ENCODE measurements around the gene BEST4. TPM values are rescaled to one million over a fixed set of nuclear protein-coding genes. Genes with fewer than 3 reads are reported as not detected.
"Not testable (repeated sequence)": the region's sequence is repeated elsewhere in the genome, so short reads cannot be mapped to it uniquely, and the experiment has no call there.

The BEST4 gene
- total and polyA plus RNA-seq, 5 donors: 0.14 to 0.28 (median 0.18) TPM

DNA sequence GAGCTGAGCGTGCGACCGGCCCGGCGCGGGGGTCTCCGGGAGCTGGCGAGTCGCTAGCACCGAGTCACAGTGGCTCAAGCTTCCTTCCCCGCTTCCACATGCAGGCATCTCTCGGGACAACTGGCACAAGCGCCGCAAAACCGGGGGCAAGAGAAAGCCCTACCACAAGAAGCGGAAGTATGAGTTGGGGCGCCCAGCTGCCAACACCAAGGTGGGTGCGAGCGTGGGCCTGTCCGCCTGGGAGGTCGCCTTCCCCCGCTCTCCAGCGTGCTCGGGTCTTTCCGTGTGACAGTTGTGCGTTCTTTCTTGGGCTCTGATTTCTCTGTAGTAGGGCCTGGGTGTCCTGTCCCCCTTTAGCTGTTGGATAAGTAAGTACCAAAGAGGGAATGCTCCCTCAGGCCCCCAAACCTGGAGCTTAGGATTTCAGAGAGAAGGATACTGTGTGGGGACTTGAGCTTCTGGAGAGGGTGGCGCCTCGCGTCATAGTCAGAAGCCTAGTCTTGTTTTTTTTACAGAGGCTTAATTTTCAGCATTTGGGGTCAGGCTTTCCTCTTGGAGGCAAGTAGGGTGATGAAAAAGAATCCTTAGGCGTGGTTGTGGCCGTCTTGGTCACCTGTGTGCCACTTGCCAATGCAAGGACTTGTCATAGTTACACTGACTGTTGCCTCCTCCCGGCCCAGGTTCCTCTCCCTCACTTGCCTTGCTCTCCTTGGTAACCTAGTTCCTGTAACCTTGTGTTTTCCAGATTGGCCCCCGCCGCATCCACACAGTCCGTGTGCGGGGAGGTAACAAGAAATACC lies 11.8 kb downstream of the BEST4 start:
- WGBS: 7% methylated on average over 36 of the region's 36 CpGs
- intact Hi-C loops (cut with DNase I): no loop called here

DNA sequence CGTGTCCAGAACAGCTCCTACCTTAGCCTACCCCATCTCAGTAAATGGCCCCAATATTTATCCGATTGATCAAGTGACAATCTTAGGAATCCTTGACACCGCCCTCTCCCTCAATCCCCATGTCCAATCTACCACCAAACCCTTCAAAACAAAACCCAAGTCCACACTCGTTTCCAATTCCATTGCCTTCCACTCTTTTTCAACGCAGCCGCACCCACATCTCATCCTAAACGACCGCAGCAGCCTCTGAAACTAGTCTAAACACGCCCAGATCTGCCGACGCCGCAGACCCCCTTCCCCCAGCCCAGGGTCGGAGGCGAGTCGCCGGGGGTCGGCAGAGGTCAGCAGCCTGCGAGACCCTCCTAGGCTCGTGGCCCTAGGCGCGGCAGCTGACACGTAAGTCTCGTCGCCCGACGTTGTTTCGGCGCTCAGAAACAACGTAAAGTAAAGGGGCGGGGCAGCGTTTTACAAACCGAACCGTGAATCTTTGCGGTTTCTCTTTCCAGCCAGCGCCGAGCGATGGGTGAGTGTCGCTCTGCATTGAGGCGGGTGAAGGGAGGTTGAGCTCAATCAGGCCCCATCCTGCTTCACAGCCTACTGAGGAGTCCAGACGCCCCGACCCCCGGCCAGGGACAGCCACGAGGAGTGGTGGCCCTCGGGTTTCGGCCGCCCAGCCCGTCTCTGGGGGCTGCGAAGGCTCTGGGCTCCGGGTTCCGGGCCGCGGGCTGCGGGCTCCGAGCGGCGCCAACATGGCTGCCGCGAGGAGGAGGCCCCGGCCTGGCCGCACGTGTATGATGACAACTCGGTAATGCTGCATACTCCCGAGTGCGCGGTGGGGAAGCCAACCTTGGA lies 12.7 kb downstream of the BEST4 start, which contains the start of gene RPS8:
TSS of gene RPS8 (plus strand) at position 463 of the 852 bp plus-strand sequence. CDS start at position 520, 57 bp downstream.
- Histone ChIP-seq H3K27ac (ENCODE audit: low read length) (peak within 1 kb of the TSS; percentile 95), H3K4me1 (ENCODE audit: control insufficient read depth, insufficient read depth, low read length) (no peaks in the 10 kb centered on the region), H3K4me3 (ENCODE audit: low read length) (peak within 1 kb of the TSS; percentile 88), H3K9me3 (ENCODE audit: control insufficient read depth, low read length) (no peaks in the 10 kb centered on the region), H3K27me3 (ENCODE audit: control insufficient read depth, insufficient read depth) (no peaks in the 10 kb centered on the region)
- ATAC-seq (peak; percentile 91 to 94), DNase-seq (peak; percentile 92 to 96 (median 93))
- WGBS: under 1% methylated on average over 65 of the region's 65 CpGs
- intact Hi-C loops (cut with DNase I): no loop called here

More for the DNA sequence above, 11.8 kb downstream of the BEST4 start:
- Histone ChIP-seq H3K27ac (ENCODE audit: low read length) (peak overlapping the region; percentile 61), H3K9me3 (ENCODE audit: control insufficient read depth, low read length) (no peaks in the 10 kb centered on the region), H3K4me3 (ENCODE audit: low read length) (peak overlapping the region; percentile 88), H3K4me1 (ENCODE audit: control insufficient read depth, insufficient read depth, low read length) (no peaks in the 10 kb centered on the region), H3K27me3 (ENCODE audit: control insufficient read depth, insufficient read depth) (no peaks in the 10 kb centered on the region)
- ATAC-seq (peak; percentile 6 to 8), DNase-seq (peak; percentile 41 to 77 (median 75))

DNA sequence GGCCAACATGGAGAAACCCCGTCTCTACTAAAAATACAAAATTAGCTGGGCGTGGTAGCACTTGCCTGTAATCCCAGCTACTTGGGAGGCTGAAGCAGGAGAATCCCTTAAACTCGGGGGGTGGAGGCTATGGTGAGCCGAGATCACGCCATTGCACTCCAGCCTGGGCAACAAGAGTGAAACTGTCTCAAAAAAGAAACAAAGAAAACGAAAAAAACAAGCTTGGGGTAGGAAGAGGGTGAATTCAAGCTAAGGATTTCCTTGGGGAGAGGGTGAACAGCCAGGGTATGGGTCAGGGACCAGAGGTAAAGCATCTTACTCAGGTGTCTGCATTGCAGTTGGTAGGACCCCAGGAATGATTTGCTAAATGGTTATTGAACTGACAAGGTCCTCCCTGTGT lies 21.5 kb downstream of the BEST4 start:
- intact Hi-C loops (cut with DNase I); ATAC-seq; H3K27ac ChIP-seq (ENCODE audit: low read length); H3K4me3 ChIP-seq (ENCODE audit: low read length); H3K4me1 ChIP-seq (ENCODE audit: control insufficient read depth, insufficient read depth, low read length); H3K27me3 ChIP-seq (ENCODE audit: control insufficient read depth, insufficient read depth); H3K9me3 ChIP-seq (ENCODE audit: control insufficient read depth, low read length); DNase-seq: not testable (repeated sequence)
- 95% methylated on average over 6 of the region's 6 CpGs for WGBS

- no peak overlapping the region for H3K4me3 ChIP-seq (ENCODE audit: low read length)
- ATAC-seq: no peak
These were observed 27.1 kb downstream of the BEST4 start for GRCh38 chr1:44760876-44761275.

DNA sequence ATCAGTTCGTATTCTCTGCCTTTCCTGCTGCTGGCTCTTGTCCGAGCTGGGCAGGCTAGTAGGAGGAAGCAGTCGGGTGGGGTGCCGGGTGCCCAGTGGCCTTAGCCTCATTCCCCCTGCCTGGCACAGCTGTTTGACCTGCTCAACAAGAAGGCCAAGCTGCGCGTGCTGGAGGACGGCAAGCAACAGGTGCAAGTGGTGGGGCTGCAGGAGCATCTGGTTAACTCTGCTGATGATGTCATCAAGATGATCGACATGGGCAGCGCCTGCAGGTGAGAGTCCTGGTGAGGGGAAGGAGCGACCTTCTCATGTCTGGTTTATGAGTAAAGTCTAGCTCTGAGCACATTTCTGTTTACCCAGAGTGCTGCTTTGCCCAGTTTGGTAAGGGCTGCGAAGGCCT lies 28.9 kb downstream of the BEST4 start:
- no peak for ATAC-seq
- Histone ChIP-seq H3K27me3 (ENCODE audit: control insufficient read depth, insufficient read depth) (no peaks in the 10 kb centered on the region), H3K4me1 (ENCODE audit: control insufficient read depth, insufficient read depth, low read length) (no peaks in the 10 kb centered on the region), H3K4me3 (ENCODE audit: low read length) (no peak overlapping the region), H3K9me3 (ENCODE audit: control insufficient read depth, low read length) (no peaks in the 10 kb centered on the region), H3K27ac (ENCODE audit: low read length) (no peak overlapping the region)
- intact Hi-C loops (cut with DNase I): no loop called here
- WGBS: 89% methylated on average over 11 of the region's 11 CpGs
- DNase-seq: peak in 1 of 3 donors; percentile 44

More at GRCh38 chr1:44760876-44761275, 27.1 kb downstream of the BEST4 start:
- WGBS: 85% methylated on average over 3 of the region's 3 CpGs
- Histone ChIP-seq H3K27me3 (ENCODE audit: control insufficient read depth, insufficient read depth) (no peaks in the 10 kb centered on the region), H3K9me3 (ENCODE audit: control insufficient read depth, low read length) (no peaks in the 10 kb centered on the region), H3K27ac (ENCODE audit: low read length) (no peak overlapping the region), H3K4me1 (ENCODE audit: control insufficient read depth, insufficient read depth, low read length) (no peaks in the 10 kb centered on the region)
- intact Hi-C loops (cut with DNase I): no loop called here
- DNase-seq: no peak

- ATAC-seq: no peak
These were observed 30.6 kb downstream of the BEST4 start for GRCh38 chr1:44757420-44757819.

GRCh38 chr1:44747878-44748277 lies 40.1 kb downstream of the BEST4 start:
- no peak for DNase-seq
- Histone ChIP-seq H3K9me3 (ENCODE audit: control insufficient read depth, low read length) (no peaks in the 10 kb centered on the region), H3K27ac (ENCODE audit: low read length) (no peak overlapping the region), H3K27me3 (ENCODE audit: control insufficient read depth, insufficient read depth) (no peaks in the 10 kb centered on the region), H3K4me3 (ENCODE audit: low read length) (no peak overlapping the region), H3K4me1 (ENCODE audit: control insufficient read depth, insufficient read depth, low read length) (no peaks in the 10 kb centered on the region)
- WGBS: 91% methylated on average over 3 of the region's 3 CpGs
- ATAC-seq: no peak
- intact Hi-C loops (cut with DNase I): loop anchor here in 1 of 4 donors (10.0 kb wide), 1 partner anchor 747 kb away; the partner anchor contains the start of gene TESK2

More at GRCh38 chr1:44757420-44757819, 30.6 kb downstream of the BEST4 start:
- no peak overlapping the region for H3K4me3 ChIP-seq (ENCODE audit: low read length)
- intact Hi-C loops (cut with DNase I): no loop called here
- no peaks in the 10 kb centered on the region for H3K27me3 ChIP-seq (ENCODE audit: control insufficient read depth, insufficient read depth)
- no peaks in the 10 kb centered on the region for H3K4me1 ChIP-seq (ENCODE audit: control insufficient read depth, insufficient read depth, low read length)
- 95% methylated on average over 2 of the region's 2 CpGs for WGBS
- DNase-seq: no peak
- no peaks in the 10 kb centered on the region for H3K9me3 ChIP-seq (ENCODE audit: control insufficient read depth, low read length)
- no peak overlapping the region for H3K27ac ChIP-seq (ENCODE audit: low read length)

DNA sequence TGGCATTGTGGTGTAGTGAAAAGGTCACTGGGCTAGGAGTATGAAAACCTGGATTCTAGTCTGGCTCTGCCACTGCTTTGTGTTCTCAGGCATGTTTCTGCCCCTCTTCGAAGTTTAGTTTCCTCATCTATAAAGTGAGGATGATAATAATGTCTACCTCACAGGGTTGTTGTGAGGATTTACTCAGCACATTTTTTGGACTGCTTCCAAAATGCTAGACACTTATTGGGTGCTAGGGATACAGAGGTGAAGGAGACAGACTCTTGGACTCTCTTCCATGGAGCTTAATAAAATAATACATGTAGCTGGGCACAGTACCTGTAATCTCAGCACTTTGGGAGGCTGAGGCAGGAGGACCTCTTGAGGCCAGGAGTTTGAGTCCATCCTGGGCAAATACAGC lies 44.8 kb downstream of the BEST4 start:
- H3K4me1 ChIP-seq (ENCODE audit: control insufficient read depth, insufficient read depth, low read length): no peaks in the 10 kb centered on the region
- no peaks in the 10 kb centered on the region for H3K27me3 ChIP-seq (ENCODE audit: control insufficient read depth, insufficient read depth)
- no peak for DNase-seq
- intact Hi-C loops (cut with DNase I): loop anchor here in 1 of 4 donors (10.0 kb wide), 1 partner anchor 752 kb away; the partner anchor contains the start of gene TESK2
- no peaks in the 10 kb centered on the region for H3K9me3 ChIP-seq (ENCODE audit: control insufficient read depth, low read length)
- WGBS: 87% methylated on average over 1 of the region's 1 CpG
- no peak for ATAC-seq
- no peak overlapping the region for H3K27ac ChIP-seq (ENCODE audit: low read length)
- no peak overlapping the region for H3K4me3 ChIP-seq (ENCODE audit: low read length)

DNA sequence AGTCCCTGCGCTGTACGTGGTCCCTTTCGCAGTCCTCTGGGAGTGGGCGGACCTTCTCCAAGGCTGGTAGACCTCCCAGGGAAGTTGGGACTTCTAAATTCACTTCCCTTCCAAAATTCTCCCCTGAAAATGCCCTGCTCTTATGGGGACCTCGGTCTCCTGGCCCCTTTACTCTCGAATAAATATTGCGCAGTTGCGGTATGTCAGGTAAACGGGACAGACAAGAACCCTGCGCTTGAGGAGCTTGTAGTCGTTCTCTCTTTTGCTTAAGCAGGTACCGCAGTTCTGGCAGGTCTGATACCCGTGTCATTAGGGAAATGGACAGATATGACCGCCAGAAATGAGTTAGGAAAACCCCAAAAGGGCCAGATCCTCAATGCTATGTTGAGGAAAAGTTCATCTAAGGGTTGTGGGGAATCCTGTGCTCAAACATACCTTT lies 47.8 kb downstream of the BEST4 start:
- Histone ChIP-seq H3K27ac (ENCODE audit: low read length) (no peak overlapping the region), H3K4me3 (ENCODE audit: low read length) (peak overlapping the region; percentile 41), H3K27me3 (ENCODE audit: control insufficient read depth, insufficient read depth) (no peaks in the 10 kb centered on the region), H3K4me1 (ENCODE audit: control insufficient read depth, insufficient read depth, low read length) (no peaks in the 10 kb centered on the region), H3K9me3 (ENCODE audit: control insufficient read depth, low read length) (no peaks in the 10 kb centered on the region)
- intact Hi-C loops (cut with DNase I): loop anchor here in 1 of 4 donors (10.0 kb wide), 1 partner anchor 755 kb away; the partner anchor contains the start of gene TESK2
- 2% methylated on average over 14 of the region's 14 CpGs for WGBS
- DNase-seq: no peak
- no peak for ATAC-seq

GRCh38 chr1:44739307-44740178 lies 48.4 kb downstream of the BEST4 start, which contains the start of gene KIF2C:
KIF2C (plus strand) TSS chr1:44739837; CDS start chr1:44739933, 96 bp downstream.
- peak within 1 kb of the TSS; percentile 89 for H3K4me3 ChIP-seq (ENCODE audit: low read length)
- ATAC-seq (peak; percentile 99 to 100), DNase-seq (peak; percentile 98 to 99 (median 99))
- H3K9me3 ChIP-seq (ENCODE audit: control insufficient read depth, low read length): no peaks in the 10 kb centered on the region
- H3K27me3 ChIP-seq (ENCODE audit: control insufficient read depth, insufficient read depth): no peaks in the 10 kb centered on the region
- WGBS: under 1% methylated on average over 57 of the region's 57 CpGs
- peak within 1 kb of the TSS; percentile 100 for H3K27ac ChIP-seq (ENCODE audit: low read length)
- no peaks in the 10 kb centered on the region for H3K4me1 ChIP-seq (ENCODE audit: control insufficient read depth, insufficient read depth, low read length)
- intact Hi-C loops (cut with DNase I): loop anchor here in 1 of 4 donors (10.0 kb wide), 1 partner anchor 755 kb away; the partner anchor contains the start of gene TESK2

All from right cardiac atrium (tissue), 5 donors.